ENCODE measurements around the gene IL10RB. TPM values are rescaled to one million over a fixed set of nuclear protein-coding genes. Genes with fewer than 3 reads are reported as not detected.

The IL10RB gene
- total and polyA plus RNA-seq, 2 of the 13 experiments (the other 11 are each of a cell fraction or from before 2014, with no cell fraction given), result 17.4 to 18.2 TPM

GRCh38 chr21:33325222-33326067 is 59.3 kb downstream of the IL10RB start (continued):
- no peak for TF ChIP-seq ZNF318 (CRISPR knock-in tag; IDR thresholded peaks at IDR 0.05)
- no peak for TF ChIP-seq KDM1A (CRISPR knock-in tag; IDR thresholded peaks at IDR 0.05)
- 0 out of 2 replicates have a peak, but pooled peaks have one; percentile 22 for TF ChIP-seq KLF12 (CRISPR knock-in tag; IDR thresholded peaks at IDR 0.05; ENCODE audit: borderline replicate concordance)
- TF ChIP-seq PAWR (CRISPR knock-in tag; IDR thresholded peaks at IDR 0.05; ENCODE audit: borderline replicate concordance), result no peak
- no peak for TF ChIP-seq IRF2 (CRISPR knock-in tag; IDR thresholded peaks at IDR 0.05)
- TF ChIP-seq ELF1 (CRISPR knock-in tag; IDR thresholded peaks at IDR 0.05), result no peak
- TF ChIP-seq KAT8 (CRISPR knock-in tag; IDR thresholded peaks at IDR 0.05), result no peak
- no peak for TF ChIP-seq ATF5 (CRISPR knock-in tag; IDR thresholded peaks at IDR 0.05; ENCODE audit: low read depth)
- peak; percentile 62 for TF ChIP-seq RBM39 (IDR thresholded peaks at IDR 0.05; ENCODE audit: low read depth, low read length, poor library complexity, severe bottlenecking)
- no peak for TF ChIP-seq ADNP (CRISPR knock-in tag; IDR thresholded peaks at IDR 0.05)
- 0 out of 2 replicates have a peak, but pooled peaks have one; percentile 11 for TF ChIP-seq ZNF275 (CRISPR knock-in tag; IDR thresholded peaks at IDR 0.05; ENCODE audit: borderline replicate concordance)
- TF ChIP-seq ZNF432 (CRISPR knock-in tag; IDR thresholded peaks at IDR 0.05; ENCODE audit: borderline replicate concordance), result no peak
- no peak for TF ChIP-seq RBM22 (optimal IDR thresholded peaks at IDR 0.05; ENCODE audit: low read length)
- TF ChIP-seq KLF11 (CRISPR knock-in tag; IDR thresholded peaks at IDR 0.05), result no peak
- no peak for TF ChIP-seq SMC3 (IDR thresholded peaks at IDR 0.05; ENCODE audit: low read length)
- no peak for TF ChIP-seq SP2 (CRISPR knock-in tag; IDR thresholded peaks at IDR 0.05)
- TF ChIP-seq SAP130 (CRISPR knock-in tag; IDR thresholded peaks at IDR 0.05; ENCODE audit: low read depth), result peak; percentile 36
- TF ChIP-seq KLF16 (CRISPR knock-in tag; IDR thresholded peaks at IDR 0.05), result peak in 1 of 2 experiments; percentile 9; a peak in 1 of 4 replicates
